GM03348 (cell line): ENCODE measurements around the gene ATP13A5.

Experiments
- DNase-seq: peaks from one replicate; pipeline ENCODE4 v3.0.0; 2012; ENCODE audit warnings: low spot score

The ATP13A5 gene, protein sequence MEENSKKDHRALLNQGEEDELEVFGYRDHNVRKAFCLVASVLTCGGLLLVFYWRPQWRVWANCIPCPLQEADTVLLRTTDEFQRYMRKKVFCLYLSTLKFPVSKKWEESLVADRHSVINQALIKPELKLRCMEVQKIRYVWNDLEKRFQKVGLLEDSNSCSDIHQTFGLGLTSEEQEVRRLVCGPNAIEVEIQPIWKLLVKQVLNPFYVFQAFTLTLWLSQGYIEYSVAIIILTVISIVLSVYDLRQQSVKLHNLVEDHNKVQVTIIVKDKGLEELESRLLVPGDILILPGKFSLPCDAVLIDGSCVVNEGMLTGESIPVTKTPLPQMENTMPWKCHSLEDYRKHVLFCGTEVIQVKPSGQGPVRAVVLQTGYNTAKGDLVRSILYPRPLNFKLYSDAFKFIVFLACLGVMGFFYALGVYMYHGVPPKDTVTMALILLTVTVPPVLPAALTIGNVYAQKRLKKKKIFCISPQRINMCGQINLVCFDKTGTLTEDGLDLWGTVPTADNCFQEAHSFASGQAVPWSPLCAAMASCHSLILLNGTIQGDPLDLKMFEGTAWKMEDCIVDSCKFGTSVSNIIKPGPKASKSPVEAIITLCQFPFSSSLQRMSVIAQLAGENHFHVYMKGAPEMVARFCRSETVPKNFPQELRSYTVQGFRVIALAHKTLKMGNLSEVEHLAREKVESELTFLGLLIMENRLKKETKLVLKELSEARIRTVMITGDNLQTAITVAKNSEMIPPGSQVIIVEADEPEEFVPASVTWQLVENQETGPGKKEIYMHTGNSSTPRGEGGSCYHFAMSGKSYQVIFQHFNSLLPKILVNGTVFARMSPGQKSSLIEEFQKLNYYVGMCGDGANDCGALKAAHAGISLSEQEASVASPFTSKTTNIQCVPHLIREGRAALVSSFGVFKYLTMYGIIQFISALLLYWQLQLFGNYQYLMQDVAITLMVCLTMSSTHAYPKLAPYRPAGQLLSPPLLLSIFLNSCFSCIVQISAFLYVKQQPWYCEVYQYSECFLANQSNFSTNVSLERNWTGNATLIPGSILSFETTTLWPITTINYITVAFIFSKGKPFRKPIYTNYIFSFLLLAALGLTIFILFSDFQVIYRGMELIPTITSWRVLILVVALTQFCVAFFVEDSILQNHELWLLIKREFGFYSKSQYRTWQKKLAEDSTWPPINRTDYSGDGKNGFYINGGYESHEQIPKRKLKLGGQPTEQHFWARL

DNA sequence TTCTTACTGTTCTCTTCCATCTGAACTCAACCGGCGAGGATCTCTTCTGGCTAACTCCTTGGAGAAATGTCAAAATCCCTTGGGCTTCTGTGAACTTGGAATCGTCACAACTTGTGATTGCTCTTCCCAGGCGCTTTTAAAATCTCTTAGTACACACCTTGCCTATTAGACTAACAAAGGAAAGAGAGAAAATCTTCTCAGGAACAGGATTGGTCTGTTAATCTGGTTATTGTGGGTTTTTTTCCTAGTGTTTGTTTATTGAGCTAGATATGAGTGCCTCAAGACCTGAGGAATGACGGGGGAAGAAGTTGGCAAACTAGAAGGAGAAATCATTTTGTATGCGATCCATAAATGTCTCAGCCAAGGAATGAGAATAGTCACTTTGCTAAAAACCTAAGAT is at the start of gene ATP13A5:
Gene ATP13A5, minus strand, starts transcription at position 48 of the 400 bp plus-strand sequence. Its CDS starts 28 bp downstream, at position 20.
- DNase-seq, result no peak

DNA sequence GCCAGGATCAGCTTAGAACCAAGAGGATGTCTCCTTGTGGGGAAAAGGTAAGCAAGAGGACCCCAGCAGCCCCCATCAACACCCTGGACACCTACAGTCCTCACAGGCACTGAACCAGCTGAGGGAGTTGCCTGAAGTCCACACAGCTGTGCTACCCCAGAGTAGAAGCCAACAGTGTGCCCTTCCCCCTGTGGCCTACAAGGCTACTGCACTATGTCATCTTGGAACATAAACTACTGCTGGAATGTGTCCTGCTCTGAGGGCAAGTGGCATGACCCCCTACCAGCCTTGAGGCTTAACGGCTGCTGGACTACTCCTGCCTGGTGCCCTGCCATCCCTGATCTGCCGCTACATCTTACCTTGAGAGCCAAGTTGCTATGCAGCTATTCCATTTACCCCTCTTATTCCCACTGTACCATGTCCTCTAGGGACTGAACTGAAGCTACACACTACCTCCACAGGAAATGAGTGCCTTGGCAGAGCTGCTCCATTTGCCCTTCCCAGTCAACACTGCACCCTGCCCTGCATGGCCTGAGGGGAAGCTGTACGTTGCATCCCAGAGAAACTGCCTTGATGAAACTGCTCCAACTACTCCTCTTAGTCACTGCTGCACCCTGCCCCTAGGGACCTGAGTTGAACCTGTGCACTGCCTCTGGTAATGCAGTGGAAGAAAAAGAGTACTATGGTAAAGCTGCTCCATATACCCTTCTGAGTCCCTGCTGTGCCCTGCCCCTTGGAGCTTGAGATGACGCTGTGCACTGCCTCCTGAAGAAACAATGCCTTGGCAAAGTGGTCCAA is 40.2 kb upstream of the ATP13A5 start:
- no peak for DNase-seq

DNA sequence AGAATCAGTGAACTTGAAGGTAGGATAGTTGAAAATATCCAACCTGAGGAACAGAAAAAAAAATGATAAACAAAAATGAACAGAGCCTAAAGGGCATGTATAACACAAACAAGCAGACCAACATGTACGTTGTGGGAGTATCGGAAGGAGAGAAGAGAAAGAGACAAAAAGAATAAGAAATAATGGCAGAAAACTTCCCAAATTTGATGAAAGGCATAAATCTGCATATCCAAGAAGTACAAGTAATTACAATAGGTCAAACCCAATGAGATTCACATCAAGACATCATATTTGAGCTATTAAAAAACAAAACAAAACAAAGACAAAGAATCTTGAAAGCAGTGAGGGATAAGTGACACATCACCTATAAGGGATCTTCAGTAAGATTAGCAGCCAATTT is 38.1 kb upstream of the ATP13A5 start:
- DNase-seq, result no peak

DNA sequence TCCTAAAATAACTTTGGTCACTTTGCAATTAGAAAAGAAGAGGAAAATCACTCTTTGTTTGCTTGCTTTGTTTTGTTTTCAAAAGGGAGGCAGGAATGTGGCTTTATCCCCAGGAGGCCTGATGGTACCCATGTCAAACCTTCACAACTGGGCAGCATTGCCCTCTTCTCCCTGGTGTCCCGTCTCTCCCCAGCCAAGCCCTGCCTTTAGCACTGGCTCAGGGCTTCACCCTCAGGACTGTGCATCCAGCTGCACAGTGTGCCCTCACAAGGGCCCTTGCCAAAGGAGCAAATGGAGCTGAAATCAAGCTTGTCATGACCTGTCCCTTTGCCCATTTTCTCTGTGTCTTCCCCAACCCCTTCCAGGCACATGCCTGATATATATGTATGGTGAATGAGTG is 29.1 kb upstream of the ATP13A5 start:
- DNase-seq, result no peak

DNA sequence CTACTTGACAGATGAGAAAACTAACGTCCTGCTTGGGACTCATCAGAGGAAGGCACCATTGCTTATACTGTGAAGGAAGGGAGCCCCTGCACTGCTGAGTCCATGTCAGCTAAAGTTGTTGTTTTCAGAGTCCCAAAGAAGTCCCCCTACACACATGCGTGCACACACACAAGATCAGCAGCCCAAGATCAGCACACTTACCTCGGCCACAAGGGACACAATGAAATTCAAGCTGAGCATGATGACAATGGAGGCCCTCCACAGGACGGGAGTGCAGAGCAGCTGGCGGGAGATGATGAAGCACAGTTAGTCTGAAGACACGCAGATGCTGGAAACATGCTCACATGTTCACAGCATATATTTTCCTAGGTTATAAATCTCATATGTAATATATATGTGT is 28.6 kb upstream of the ATP13A5 start:
- DNase-seq, result no peak

DNA sequence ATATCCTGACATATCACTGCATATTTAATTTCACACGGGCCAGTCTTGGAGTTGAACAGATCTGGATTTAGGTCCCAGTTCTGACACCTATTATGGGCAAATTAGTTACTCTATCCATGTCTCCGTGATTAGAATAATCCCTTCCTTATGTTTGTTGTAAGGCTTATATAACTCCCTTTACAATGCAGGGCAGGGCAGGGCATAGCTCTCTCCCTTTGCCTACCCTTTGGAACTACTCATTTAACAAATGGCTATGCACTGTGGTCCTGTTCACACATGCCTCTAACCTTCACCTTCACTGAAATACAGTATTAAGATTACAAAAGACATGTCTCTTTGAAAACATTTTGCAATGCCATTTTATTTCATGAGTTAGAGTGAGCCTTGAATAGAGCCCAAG is 24.8 kb upstream of the ATP13A5 start:
- DNase-seq, result no peak

DNA sequence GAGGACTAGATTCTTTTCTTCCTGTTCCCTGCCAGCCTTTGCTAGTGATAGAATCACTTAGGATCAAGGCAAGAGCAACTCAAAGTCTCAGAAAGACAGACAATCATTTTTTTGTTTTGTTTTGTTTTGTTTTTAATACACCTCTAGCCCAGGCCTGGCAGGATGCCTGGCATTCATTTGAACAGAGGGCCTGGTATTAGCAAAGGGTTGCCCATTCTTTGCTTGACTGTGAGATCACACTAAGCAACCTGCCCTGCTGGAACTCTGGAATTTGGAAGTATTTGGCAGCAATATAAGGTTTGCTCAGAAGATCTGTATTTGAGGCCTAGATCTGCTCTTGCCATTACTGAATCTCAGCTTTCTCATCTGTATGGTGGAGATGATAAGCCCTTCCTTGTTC is 21.8 kb upstream of the ATP13A5 start:
- DNase-seq, result no peak

DNA sequence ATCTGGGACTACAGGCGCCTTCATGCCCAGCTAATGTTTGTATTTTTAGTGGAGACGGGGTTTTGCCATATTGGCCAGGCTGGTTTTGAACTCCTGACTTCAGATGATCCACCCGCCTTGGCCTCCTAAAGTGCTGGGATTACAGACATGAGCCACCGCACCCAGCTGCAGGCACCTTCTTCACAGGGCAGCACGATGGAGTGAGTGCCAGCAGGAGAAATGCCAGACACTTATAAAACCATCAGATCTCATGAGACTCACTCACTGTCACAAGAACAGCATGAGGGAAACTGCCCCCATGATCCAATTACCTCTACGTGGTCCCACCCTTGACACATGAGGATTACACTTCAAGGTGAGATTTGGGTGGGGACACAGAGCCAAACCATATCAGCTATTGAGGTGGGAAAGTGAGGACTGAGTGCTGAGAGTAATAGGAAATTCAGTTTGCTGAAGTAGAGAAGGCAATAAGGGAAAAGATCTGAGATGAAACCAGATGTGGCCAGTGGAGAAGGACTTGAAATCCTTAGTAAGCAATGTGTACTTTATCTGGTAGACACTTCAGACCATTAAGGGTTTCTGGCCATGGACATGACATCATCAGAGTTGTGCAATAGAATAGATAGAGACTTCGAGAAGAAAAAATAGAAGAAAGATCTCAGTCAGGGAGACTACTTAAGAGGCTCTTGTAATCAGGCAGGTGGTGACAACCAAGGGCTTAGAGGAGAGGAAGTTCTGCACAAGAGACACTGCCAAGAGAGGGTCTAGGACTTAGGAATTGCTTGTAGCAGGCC is 18.1 kb upstream of the ATP13A5 start:
- no peak for DNase-seq

DNA sequence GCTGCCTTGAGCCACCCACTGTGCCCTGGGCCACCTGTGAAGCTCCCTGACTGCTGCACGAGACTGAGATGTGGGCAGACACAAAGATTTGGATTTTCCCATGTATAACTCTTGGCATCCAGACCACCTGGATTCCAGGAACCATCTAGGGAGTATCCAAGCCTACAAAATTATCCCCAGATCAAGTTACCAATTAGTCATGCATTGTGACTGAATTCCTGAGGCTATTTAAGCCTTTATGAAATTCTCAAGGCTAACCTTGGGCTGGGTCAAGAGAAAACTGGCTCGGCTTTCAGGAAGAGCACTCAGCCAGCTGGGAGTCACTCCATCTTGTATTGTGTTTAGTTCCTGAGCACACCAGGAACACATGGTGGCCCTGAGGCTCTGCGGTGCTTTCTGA is 13.3 kb upstream of the ATP13A5 start:
- DNase-seq, result no peak

DNA sequence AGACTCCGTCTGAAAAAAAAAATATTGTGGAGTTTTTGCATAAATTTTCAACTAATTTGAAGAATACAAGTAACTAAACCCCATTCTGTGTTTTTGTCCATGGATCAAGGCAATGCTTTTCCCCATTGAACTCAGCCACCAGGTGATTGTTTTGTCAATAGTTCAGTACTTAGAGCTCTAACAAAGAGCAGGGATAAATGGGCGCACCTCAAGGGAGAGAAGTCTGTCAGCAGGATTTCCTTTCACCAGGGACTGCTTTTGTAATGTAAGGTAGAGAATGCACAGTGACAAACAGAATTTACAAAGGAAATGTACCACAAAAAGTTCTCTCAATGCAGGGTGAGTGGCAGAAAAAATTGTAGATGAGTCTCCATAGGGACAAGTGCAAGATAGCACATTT is 10.8 kb upstream of the ATP13A5 start:
- no peak for DNase-seq

DNA sequence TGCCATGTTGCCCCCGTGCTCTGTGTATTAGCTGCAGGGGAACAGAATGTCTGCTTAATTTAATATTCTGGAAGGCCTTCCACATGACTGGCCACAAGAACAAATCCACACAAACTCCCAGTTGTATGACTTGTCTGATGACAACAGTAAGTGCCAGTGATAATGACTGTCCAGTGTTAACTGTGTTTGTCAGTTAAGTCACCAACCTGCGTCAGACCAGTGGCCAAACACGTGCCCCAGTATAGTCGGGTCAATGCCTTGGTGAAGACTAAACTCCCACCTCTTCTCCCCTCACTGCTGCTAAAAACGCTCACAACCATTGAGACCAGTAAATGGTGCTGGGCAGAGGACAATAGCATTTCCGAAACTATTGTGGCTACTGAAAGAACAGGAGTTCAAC is 9.8 kb upstream of the ATP13A5 start:
- no peak for DNase-seq

DNA sequence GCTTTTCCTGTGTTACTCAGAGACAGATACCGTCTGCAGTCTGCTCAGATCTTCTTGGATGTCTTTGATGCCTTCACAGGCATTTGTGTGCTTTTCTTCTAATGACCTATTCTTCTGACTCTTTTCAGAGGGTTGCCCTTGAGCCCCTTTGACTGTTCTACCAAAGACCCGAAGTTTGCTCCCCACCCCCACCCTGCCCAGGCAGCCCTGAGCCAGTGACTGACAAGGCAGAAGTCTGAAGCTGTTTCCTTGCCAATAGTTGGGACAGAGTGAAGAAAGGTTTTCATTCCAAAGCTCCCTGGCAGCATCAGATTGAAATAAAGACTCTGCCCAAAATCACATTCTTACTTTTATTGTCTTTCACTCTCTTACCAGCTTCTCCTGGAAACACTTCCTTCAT is 9.0 kb upstream of the ATP13A5 start:
- DNase-seq, result no peak

DNA sequence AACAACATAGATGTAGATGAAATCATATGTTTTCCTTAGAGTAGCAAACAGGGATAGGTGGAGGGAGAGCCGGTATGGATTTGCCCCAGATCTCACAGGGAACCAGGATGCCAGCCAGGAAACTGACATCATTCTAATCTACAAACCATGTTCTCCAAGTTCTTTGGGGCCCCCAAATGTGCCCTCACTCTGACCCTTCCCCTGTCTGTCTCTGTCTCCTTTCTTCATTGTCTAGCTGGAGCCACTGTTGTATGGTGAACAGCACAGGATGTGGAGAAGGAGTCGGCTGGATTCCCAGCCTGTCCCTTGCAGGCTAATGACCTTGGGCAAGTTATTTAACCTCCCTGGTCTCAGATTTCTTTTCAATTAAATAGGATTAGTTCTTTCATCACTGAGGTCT is 962 bp downstream of the ATP13A5 start:
- DNase-seq, result no peak

DNA sequence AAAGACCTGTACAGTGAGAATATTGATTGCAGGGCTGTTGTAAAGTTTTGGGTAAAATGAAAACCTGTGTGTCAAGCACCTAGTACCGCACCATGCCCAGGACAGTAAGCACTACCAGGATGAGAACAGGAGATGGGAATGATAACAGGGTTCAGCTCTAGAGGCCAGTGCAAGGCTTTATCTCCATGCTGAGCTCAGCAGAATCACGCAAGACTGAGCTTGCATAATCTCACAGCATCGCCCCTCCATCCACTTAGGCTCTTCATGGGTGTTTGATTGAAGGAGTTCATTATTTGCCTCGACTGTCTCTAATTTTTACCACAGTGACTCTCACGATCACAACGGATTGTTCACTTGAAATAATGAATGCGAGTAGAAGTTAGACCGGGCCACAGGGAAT is 2.9 kb downstream of the ATP13A5 start:
- no peak for DNase-seq

DNA sequence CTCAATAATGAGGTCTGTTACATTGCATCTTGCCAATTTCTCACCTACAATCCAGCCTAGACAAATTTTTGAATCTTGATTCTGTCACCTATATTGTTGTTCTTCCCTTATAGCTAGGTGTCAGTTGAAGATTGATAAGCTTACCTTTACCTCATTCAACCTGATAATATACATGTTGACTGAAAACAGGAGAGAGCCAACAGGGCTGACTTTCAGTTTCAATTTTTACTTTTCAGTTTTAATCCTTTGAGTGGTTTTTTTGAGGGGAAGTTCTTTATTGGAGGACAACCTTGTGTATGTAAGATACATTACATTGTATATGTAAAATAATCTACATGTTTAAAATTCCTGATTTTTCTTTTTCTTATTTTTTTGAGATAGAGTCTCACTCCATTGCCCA is 5.8 kb downstream of the ATP13A5 start:
- DNase-seq, result no peak

DNA sequence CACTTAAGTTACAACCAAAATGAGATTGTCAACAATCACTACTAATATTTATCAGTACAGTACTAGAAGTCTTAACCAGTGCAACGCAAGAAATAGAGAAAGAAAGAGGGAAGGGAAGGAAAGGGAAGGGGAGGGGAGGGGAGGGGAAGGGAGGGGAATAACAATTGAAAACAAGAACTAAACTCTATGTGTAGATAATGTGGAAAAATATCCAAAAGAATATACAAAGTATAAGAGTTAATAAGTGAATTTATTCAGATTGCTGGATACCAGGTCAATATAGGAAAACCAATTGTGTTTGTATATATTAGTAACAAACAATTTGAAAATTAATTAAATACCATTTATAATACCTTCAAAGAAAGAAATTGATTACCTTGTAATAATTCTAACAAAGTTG is 10.7 kb downstream of the ATP13A5 start:
- no peak for DNase-seq

DNA sequence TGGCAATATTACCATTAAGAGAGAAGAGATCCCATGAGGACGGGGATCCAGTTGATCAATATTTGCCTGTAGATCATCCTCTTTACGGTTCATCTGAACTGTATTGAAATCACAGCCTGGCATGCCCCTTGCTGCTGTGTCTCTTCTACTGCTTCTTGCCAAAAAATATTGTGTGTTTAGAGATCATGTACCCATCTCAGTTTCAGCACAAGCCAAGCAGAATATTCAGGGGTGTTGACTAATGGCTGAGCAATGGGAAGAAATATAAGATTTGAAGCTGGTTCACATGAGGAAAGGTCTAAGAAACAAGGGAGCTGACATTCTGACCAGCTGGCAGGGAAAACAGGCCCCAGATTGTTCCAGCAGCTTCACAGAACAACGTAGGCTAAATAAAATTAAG is 21.3 kb downstream of the ATP13A5 start:
- no peak for DNase-seq

DNA sequence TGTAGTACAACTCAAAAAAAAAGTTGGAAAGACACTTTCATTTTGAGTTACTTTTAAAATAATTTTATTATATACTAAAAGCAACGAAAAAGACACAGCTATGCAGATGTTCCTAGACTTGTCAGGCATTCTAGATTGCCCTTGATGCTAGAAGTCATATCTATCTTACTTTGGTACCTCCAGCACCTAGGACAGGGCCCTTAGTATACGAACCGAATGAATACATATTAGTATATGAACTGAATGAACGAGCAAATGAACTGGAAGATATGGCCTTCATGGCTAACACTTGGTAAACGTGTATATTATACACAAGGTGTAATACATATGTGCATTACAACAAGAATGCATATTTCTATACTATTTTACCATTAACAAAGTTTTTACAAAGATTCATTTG is 24.1 kb downstream of the ATP13A5 start:
- no peak for DNase-seq

DNA sequence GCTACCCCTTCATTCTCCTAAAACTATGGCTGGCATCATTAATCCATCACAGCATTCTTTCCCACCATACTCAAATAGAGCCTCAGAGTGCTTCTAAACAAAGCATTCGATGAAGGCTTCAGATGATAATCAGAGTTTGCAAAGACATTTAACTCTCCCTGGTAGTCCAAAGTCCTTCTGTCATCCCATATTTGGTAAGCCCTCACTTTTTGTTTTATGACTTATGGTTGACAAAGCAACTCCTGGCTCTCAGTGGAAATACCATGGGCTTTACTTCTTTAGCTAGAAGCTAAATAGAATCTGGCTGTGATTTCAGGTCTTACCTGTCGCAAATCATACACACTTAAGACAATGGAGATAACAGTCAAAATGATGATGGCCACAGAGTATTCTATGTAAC is 27.8 kb downstream of the ATP13A5 start:
- DNase-seq, result no peak

DNA sequence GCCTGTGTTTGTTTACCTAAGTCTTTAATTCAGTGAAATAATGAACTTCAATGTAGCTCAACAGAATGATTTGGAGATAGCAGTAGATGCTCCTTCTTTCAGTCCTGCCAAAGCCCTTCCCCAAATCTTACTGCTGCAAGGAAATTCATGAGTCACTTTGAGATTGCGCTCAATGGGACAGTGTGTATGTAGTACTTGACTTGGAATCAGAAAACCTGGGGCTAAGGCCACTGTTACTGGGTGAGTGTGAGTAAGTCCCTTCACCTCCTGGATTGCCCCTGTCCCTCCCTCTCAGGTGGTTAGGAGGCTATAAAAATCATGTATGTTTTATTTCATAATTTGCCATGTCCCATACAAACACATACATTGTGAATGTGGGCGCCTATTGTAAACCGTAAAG is 29.9 kb downstream of the ATP13A5 start:
- no peak for DNase-seq
